ENCODE results near the gene CDC42BPG. TPM values are rescaled to one million over a fixed set of nuclear protein-coding genes. Genes with fewer than 3 reads are reported as not detected.

Gene CDC42BPG
- 1 to 10 TPM; 4.3 to 5.1 (median 4.3) TPM for polyA plus RNA-seq (ENCODE audit: insufficient read length in 3 of 3)

GRCh38 chr11:64844330-64845128 lies at the start of gene CDC42BPG:
TSS of gene CDC42BPG (minus strand) at chr11:64844653. CDS start at chr11:64844569, 84 bp downstream.
- peak in 1 of 3 donors; percentile 47 for DNase-seq (ENCODE audit: low read depth in 3 of 3, low spot score in 2 of 3)

DNA sequence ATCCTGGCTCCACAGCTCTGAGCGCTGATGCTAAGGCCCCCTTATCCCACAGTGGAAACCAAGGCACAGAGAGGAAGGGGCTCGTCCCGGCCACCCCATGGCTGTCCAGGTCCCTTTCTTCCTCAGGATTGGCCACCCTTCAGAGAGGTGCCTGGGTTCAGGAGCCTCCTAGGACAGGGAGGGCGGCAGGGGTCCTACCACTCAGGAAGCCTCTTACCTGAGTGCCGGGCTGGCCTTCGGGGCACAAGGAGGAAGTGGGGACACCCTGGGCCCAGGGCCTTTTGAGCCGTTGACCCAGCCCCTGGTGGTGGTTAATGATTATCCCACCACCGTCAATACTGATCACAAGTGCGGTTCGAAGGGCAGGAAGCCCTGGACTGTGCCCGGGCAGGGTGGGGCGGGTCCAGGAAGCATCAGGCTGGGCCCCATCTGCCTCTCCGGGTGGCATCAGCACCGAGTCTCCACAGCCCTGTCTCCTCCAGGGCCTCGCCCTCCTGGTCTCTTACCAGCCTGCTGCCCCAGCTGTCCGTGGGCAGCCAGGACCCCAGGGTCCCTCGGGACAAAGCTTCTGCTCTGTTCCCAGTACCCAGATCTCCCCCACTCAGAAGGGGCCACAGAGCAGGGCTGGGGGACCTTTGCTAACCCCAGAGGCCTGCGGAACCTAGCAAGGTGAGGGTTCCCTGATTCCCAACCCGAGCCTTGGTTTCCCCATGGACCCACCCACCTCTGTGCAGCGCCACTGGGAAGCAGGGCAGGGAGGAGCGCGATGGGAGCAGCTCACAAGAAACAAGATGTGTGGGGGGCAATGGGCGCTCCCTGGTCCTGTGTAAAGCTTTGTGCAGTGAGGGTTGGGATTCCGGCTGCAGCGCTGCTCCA lies 49.0 kb upstream of the CDC42BPG start:
- no peak for DNase-seq (ENCODE audit: low read depth in 3 of 3, low spot score in 2 of 3)

DNA sequence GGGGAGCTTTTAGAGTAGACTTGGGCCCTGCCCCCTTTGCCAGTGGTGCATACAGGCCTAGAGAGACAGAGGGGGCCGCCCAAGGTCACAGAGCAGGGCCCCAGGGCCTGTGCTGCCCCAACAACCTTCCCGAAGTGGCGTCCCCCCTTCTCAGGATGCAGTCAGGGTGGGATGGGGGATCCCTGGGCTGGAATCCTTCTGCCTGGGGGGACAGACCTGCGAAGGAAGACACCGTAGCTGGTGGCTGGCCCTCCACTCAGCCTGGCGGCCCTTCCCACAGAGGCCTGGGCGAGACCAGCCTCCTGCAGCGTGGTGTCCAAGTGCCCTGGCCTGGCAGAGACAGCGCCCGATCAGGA lies 48.4 kb upstream of the CDC42BPG start:
- no peak for DNase-seq (ENCODE audit: low read depth in 3 of 3, low spot score in 2 of 3)

DNA sequence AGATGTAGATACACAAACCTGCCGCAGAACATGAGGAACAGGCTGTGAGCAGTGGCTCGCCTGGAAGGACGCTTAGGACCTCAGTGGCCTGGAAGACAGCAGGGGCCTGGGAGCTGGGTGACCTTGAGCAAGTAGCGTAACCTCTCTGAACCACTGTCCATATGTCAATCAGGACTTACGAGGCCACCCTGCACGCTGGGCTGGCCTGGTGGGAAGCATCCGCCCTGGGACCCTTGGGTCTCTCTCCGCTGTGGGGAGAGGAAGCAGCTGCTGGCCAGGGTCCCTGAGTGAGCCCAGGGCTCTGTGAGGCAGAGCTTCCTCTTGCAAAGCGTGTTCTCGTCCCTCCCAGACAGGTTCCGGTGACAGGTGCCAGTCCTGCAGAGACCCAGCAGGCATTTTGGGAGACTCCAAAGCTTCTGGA lies 48.0 kb upstream of the CDC42BPG start:
- no peak for DNase-seq (ENCODE audit: low read depth in 3 of 3, low spot score in 2 of 3)

- DNase-seq (ENCODE audit: low read depth in 3 of 3, low spot score in 2 of 3): no peak
Observed at GRCh38 chr11:64891880-64892279, 47.4 kb upstream of the CDC42BPG start.

DNA sequence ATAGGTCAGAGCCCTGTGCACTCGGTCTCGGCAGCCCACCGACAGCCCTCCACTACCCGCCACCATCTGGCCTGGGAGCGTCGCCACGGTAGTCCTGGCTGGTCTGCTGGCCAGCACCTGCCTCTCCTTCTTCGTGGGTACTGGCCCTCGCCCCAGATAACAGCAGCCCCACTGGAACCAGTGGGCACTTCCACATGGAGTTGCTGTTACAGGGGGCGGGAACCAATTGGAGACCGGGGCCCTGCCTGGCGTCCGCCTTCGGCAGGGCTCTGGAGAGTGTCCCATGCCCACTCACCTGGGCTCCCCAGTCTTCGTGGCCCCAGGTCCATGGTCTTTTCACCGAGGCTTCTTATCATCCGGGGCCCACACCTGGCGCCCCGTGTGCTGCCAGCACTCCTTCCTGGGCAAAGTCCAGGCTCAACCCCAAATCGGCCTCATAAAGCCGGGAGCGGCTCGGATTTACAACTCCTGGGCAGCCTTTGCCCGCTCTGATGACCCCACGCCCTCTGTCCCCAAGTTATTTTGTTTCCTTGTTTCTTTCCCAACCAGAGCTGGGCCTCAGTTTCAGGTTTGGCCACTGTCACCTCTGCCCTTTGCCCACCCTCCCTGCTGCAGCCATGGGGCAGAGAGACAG lies 46.9 kb upstream of the CDC42BPG start:
- no peak for DNase-seq (ENCODE audit: low read depth in 3 of 3, low spot score in 2 of 3)

DNA sequence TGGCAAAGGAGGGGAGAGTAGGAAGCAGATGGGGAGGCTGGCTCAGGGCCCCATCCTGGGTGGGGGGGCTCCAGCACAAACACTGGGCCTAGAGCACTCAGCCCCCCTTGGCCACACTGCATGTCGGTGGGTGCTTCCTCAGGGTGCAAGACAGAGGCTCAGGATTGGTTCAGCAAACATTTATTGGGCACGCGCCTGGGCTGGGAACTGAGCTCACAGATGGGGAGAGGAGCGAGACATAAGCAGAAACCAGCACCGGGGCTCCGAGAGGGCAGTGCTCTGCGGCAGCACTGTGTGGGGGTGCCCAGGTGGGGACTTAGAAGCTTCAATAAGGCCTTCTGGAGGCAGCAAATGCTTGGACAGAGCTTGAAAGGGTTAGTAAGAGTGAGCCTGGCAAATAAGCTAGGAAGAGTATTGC lies 46.1 kb upstream of the CDC42BPG start:
- DNase-seq (ENCODE audit: low read depth in 3 of 3, low spot score in 2 of 3): no peak

DNA sequence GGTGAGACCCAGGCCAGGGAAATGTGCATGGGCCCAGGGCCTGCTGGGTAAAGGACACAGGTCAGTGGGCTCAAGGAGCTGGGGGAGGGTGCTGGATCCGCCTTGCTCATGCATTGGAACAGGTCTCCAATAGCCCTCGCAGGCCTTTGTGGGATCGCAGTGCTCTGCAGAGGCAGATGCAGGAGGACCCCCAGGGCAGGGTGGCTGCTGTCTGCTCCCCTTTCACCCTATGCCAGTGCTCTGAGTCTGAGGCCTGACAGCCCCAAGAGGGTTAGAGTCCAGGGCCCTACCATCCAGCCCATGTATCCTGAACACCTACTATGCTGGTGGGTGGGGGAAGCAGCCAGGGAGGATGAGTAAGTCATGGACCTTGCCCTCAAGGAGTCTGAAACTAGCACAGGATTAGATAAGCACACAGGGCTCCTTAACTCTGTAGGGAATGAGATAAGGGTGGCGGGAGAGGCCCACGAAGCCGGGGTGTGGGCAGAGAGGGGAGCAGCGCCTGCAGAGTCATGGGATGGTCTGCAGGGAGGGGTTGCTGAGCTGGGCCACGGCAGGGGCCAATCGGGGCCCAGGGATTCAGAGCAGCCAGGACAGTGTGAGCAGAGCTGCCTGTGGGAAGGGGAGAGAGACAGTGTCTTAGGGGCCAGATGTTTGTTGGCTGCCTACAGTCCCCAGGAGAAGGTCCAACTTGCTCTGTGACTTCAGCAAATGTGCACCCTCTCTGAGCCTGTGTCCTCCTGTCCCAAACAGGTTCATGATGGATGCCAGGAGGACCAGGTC lies 44.5 kb upstream of the CDC42BPG start:
- DNase-seq (ENCODE audit: low read depth in 3 of 3, low spot score in 2 of 3): no peak

- no peak for DNase-seq (ENCODE audit: low read depth in 3 of 3, low spot score in 2 of 3)
Observed at GRCh38 chr11:64888406-64888728, 43.9 kb upstream of the CDC42BPG start.

DNA sequence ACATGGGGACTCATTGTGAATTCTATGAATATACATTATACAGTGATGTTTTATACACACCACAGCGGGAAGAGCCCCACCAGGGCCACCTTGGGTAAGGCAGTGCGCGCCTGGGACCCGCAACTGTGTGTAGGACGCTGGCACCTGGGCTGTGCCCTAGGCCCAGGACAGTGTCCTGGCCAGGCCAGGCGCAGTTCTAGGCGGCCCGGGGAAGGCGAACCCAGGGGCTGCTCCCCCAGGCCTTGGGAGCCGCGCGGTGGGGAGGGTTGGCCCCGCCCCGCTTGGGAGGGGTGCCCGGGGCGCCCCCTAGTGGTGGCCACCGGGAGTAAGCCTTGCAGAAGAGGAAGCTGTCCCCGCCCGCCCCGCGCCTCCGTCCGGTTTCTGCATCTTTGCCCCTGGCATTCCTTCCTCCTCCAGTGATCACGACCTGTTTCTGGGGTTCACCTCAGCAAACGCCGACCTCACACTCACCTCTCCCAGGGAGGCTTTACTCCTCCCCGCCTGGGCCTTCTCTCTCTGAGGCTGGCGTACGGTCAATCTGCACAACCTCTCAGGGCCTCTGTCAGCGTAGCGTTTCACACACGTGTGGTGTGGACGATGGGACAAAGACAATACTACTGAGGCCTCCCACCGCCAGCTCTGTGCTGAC lies 43.4 kb upstream of the CDC42BPG start:
- DNase-seq (ENCODE audit: low read depth in 3 of 3, low spot score in 2 of 3): no peak

GRCh38 chr11:64887234-64887756 lies 42.8 kb upstream of the CDC42BPG start:
- no peak for DNase-seq (ENCODE audit: low read depth in 3 of 3, low spot score in 2 of 3)

GRCh38 chr11:64885367-64886286 lies 41.2 kb upstream of the CDC42BPG start:
- DNase-seq (ENCODE audit: low read depth in 3 of 3, low spot score in 2 of 3): no peak

- DNase-seq (ENCODE audit: low read depth in 3 of 3, low spot score in 2 of 3): no peak
Observed at GRCh38 chr11:64884019-64884418, 39.6 kb upstream of the CDC42BPG start.

DNA sequence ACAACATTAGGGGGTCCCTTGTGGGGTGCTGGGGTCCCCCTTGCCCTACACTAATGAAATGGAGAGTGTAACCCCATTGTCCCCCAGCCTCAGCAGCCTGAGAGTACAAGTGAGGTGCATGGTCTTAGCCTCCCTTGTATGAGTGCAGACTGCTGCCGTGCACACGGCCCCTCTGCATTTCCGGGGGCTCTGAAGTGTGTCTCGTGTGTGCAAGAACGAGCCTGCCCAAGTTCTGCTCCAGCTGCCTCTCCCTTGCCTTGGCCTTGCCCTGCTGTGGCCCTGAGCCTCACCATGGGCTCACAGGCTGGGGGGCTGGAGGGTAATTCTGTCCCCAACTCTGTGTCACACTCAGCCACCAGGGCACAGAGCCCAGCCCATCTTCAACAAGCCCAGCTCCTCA lies 39.1 kb upstream of the CDC42BPG start:
- DNase-seq (ENCODE audit: low read depth in 3 of 3, low spot score in 2 of 3): no peak

DNA sequence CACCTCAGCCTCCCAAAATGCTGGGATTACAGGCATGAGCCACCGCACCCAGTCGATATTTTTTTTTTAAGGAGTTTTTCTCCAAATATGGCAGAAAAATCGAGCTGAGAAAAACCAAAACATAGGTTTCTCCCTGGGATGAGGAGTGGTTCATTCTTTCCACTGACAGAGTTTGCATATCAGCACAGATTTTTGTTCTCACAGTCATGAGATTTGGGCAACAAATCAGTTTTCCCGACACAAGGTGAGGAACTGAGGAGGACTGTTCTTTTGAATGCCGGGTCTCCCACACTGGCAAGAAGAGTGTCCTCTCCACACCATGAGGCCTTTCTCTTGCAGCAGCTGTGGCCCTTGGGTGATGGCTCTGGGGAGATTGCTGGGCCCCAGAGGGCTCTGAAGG lies 37.8 kb upstream of the CDC42BPG start:
- DNase-seq (ENCODE audit: low read depth in 3 of 3, low spot score in 2 of 3): no peak

- no peak for DNase-seq (ENCODE audit: low read depth in 3 of 3, low spot score in 2 of 3)
Observed at GRCh38 chr11:64881476-64881875, 37.0 kb upstream of the CDC42BPG start.

DNA sequence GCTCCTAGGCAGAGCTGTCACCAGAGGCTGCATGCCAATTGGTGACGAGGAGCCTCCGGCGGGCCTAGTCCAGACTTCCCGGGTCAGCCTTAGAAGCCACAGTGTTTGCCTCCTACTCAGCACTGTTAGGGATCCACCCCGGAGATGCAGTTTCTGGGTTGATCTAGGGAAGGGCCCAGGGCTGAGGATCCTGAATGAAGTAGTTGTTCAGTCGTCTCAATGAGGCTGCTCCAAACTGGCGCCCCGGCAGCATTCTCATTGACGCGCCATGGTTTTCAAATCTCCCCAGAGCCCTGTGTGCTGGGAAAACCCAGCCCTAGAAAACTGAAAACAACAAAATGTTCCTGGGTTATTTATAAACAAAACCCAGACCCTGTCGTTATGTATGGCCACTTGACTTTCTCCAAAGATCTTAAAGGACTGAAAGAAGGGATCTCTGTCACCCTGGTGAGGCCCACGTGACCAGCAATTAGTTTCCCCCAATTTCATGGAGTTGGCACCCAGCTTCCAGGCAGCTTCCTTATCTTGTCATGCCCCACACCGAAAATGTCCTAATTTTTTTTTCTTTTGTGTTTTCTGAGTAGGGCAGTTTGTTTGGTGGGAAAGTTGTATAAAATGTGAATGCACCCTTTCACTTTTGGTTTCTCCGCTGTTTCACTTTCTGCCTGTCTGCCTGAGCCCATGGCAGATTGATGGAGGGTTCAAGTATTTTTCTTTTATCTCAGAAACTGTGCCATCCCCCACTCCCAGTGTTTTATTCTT lies 36.0 kb upstream of the CDC42BPG start:
- DNase-seq (ENCODE audit: low read depth in 3 of 3, low spot score in 2 of 3): no peak

- no peak for DNase-seq (ENCODE audit: low read depth in 3 of 3, low spot score in 2 of 3)
Observed at GRCh38 chr11:64879244-64879900, 34.9 kb upstream of the CDC42BPG start.
